ENCODE results near the gene TSTD2.

The TSTD2 gene

DNA sequence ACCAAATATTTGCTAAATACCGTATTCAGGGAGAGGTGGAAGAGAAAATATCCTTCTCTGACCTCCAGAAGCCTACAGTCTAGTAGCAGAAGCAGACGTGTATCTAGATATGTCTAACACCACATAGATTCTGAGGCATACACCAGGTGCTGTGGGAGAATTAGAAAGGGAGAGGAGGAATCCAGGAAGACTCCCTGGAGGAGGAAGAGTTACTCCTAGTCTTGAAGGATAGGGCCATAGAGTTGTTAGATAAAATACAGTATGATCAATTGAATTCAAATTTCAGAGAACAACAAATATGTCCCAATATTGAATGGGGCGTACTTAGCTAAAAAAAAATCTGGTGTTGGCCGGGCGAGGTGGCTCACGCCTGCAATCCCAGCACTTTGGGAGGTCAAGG, 73.0 kb downstream of the TSTD2 start:
- DNase-seq, result no peak

- no peak for DNase-seq
Observed at GRCh38 chr9:97559111-97559514, 74.1 kb downstream of the TSTD2 start.

DNA sequence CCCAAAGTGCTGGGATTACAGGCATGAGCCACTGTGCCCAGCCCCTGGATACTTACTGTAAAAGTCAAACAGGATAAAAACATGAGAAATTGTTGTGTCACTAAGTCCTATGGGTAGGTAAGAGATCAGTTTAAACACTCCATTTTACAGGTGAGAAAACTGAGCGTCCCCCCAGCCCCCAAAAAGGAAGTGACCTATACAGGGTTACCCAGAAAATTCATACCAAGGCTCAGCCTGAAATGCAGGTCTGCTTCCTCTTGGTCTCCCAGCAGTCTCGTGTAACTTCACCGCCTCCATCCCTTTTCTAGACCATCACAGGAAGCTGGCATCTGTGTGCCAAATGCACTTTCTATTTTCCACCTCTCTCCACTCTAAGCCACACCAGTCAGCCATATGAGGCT, 74.5 kb downstream of the TSTD2 start:
- no peak for DNase-seq

- DNase-seq, result peak; percentile 78
Observed at GRCh38 chr9:97557606-97558095, 75.5 kb downstream of the TSTD2 start.

- DNase-seq, result no peak
Observed at GRCh38 chr9:97556721-97557605, 76.2 kb downstream of the TSTD2 start.

DNA sequence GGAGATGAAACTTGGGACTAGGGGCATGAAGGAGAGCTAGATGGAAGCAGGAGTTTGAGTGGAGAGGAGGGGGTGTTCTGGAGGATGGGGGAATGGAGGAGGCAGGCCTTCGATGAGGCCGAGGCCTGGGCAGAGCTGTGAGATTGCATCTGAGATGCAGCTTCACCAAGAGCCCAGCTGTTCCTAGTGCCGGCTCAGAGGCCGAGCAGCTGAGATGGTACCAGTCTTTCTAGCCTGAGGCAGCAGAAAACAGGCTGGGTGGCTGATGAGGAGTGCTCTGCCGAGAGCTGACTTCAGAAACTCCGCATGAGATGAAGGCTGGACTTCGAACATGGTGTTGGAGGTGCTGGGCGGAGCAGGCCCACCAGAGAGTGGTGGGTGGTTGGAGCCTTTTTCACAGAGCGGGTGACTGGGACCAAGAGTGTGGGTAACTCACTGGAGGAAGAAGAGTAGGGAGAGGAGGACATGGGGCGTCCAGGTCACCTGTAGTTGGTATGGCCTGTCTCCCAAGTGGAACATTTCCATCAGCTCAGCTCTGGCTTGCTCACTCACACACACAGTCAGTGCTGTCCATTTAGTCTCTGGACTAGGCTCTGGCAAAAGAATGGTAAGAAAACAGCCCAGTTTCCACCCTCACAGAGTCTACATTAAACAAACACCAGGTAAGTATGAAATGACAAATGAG, 77.0 kb downstream of the TSTD2 start:
- no peak for DNase-seq

DNA sequence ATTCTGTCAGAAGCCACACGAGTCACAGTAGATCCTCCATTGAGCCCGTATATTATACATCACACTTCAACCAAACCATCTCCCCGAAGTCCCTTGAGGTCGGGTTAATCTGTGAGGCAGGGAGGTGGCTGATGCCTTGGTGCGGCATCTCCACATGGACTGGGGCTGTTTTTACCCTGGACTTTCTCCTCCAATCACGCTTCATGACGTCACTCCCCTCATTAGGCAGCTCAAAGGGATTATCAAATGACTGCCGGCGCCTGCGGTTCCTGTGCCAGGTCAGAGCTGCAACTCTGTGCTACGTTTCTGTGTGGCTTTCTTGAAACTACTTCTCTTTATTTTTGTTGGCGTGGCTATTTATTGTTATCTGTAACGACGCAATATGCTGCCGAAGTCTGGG, 78.0 kb downstream of the TSTD2 start:
- peak; percentile 9 for DNase-seq

DNA sequence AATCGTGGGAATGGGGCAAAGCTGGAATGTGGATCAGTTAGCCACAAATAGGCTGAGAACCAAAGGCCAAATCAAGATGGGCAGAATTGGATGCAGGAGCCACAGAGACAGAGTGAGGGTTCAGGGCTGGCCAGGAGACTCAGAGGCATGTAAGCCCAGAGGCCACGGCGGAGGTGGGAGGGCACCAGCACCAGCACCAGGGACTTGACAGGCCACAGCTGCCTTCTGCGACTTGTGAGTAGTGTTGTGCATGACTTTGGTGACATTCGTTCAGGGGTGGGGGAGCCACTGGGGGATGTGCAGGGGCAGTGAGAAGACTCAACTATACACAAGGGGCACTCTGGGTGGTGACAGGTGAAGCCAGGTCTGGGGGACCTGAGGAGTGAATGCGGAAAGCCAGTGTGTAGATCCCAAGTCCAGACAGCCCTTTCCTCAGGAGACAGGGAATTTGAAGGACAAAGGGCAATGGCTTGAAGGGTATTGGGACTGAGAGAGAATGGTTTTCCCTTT, 78.5 kb downstream of the TSTD2 start:
- DNase-seq, result no peak

GRCh38 chr9:97553841-97554240, 79.3 kb downstream of the TSTD2 start:
- DNase-seq, result no peak

- no peak for DNase-seq
Observed at GRCh38 chr9:97553141-97553540, 80.0 kb downstream of the TSTD2 start.

- DNase-seq, result no peak
Observed at GRCh38 chr9:97551308-97551707, 81.9 kb downstream of the TSTD2 start.

DNA sequence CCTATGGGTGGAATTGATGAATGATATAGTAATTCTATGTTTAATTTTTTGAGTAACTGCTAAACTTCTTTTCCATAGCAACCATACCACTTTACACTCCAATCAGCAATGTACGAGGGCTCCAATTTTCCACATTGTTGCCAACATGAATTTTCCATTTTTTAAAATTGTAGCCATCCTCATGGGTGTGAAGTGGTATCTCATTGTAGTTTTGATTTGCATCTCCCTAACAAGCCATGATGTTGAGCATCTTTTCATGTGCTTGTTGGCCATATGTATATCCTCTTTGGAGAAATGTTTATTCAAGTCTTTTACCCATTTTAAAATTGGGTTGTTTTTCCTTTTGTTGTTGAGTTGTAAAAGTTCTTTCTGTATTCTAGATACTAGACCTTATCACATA, 82.8 kb downstream of the TSTD2 start:
- DNase-seq, result no peak

Measured in NCI-H2171 (cell line).